GM12878 (cell line): ENCODE data around the gene GMCL2.
"Not testable (repeated sequence)": the region's sequence is repeated elsewhere in the genome, so short reads cannot be mapped to it uniquely, and the experiment has no call there.

ENCODE experiments used
- BHLHE40 ChIP-seq, 2 experiments: fragments of 450-650 bp in 1 of 2; IDR thresholded peaks; 2 replicates each; pipeline ENCODE4 v1.6.1; 2011 to 2017; ENCODE audit warnings: low read depth in 2 of 2, borderline replicate concordance in 1 of 2, improper control_type of control experiment in 1 of 2, low read length in 1 of 2, mild to moderate bottlenecking in 1 of 2
- CTCF ChIP-seq, 3 experiments: IDR thresholded peaks in 2 of 3; conservative IDR thresholded peaks in 1 of 3; 2 replicates each; pipeline ENCODE4 v1.5.1; 2011; ENCODE audit warnings: low read depth in 3 of 3, low read length in 3 of 3, mild to moderate bottlenecking in 3 of 3, control low read depth in 2 of 3, moderate library complexity in 2 of 3, inconsistent platforms in 1 of 3, mixed read lengths in 1 of 3; ENCODE audit not compliant: control insufficient read depth in 2 of 3, insufficient read depth in 1 of 3; ENCODE audit errors: extremely low read depth in 1 of 3
- RBBP5 ChIP-seq: fragments of 200-600 bp; sonication (generic); conservative IDR thresholded peaks from 2 replicates; pipeline ENCODE4 v1.6.1; 2016
- REST ChIP-seq: IDR thresholded peaks from 2 replicates; pipeline ENCODE4 v1.6.1; 2012; ENCODE audit warnings: mild to moderate bottlenecking, low read depth, low read length

DNA sequence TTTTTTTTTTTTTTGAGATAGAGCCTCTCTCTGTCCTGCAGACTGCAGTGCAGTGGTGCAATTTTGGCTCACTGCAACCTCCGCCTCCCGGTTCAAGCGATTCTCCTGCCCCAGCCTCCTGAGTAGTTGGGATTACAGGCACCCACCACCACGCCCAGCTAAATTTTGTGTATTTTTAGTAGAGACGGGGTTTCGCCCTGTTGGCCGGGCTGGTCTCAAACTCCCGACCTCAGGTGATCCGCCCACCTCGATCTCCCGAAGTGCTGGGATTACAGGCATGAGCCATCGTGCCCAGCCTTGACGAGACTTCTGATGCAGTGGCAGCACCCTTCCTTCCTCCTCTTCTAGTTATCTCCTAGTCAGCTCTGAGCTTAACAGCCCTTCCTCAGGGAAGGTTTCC, 41.9 kb upstream of the GMCL2 start:
- not testable (repeated sequence) for TF ChIP-seq CTCF (IDR thresholded peaks at IDR 0.05 in 2 of 3, conservative IDR thresholded peaks at IDR 0.05 in 1 of 3; ENCODE audit: control insufficient read depth in 2 of 3, extremely low read depth in 1 of 3, insufficient read depth in 1 of 3, low read depth in 3 of 3, low read length in 3 of 3); REST; RBBP5; BHLHE40 (IDR thresholded peaks at IDR 0.05; ENCODE audit: borderline replicate concordance in 1 of 2, low read depth in 2 of 2, low read length in 1 of 2)
